Activated T-cell treated with anti-CD3 and anti-CD28 coated beads for 48 hours (primary cell): ENCODE measurements around the gene KNSTRN.

Experiments used
- DNase-seq: peaks from one replicate; pipeline ENCODE4 v3.0.0-alpha.2; 2020; ENCODE audit warnings: low read depth

KNSTRN gene

GRCh38 chr15:40399370-40399769, 16.8 kb downstream of the KNSTRN start:
- DNase-seq, result no peak

GRCh38 chr15:40405501-40406381, 23.2 kb downstream of the KNSTRN start, which contains the start of gene IVD:
TSS of gene IVD (plus strand) at chr15:40405795. CDS start at chr15:40405828, 33 bp downstream.
- DNase-seq, result peak; percentile 92

DNA sequence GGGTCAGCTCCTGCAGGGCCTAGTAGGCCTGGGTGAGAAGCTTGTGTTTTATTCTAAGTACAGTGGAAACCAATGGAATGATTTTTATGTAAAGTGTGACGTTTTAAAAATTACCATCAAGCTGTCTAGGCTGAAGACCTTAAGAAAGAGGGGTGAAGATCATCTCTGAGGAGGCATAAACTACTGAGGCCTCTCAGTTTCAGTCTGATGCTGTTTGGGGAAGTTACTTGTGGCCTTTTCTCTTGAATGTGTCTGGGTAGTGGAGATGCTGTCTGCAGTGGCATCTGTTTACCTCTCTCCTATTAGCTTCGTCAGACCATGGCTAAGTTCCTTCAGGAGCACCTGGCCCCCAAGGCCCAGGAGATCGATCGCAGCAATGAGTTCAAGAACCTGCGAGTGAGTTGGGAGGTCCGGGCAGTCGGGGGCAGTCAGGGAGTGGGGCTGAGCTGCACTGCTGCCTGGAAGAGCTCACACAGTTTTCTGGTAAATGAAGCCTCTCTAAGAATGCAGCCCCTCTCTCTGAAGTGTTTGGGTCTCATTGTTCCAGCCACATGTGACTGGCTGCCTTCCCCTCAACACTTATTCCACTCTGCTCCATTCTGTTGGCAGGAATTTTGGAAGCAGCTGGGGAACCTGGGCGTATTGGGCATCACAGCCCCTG, 24.9 kb downstream of the KNSTRN start:
- no peak for DNase-seq

GRCh38 chr15:40409366-40409765, 26.8 kb downstream of the KNSTRN start:
- no peak for DNase-seq

- no peak for DNase-seq
These were observed 28.0 kb downstream of the KNSTRN start for GRCh38 chr15:40410476-40410875.

DNA sequence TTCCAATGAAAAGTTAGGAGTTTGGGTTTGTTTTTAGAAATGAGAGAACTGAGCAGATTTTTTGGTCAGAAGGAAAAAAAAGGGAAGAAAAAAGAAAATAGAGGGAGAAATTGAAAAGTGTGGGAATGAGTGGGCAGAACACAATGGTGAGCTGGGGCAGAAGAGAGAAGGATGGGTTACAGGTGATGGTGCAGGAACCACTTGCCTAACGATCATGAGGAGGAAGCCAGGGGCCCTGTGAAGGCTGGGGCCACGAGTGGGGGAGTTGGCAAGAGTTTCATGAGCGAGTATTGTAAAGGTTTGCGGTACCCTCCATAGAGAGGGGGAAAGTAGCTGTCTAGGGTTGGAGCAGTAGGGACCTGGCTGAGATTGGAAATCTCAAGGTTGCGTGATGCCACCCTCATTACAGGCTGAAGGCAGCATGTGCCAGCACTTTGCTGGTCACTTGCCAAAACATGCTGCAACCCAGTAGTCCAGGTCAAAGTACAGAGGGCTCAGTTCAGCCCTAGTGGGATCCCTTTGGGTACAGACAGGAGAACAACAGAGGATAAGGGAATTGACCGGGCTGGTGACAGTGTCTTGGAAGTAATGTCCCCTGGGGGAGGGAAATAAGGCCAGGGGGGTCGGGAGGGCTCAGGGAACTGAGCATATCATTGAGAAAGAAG, 29.7 kb downstream of the KNSTRN start:
- DNase-seq, result no peak

- no peak for DNase-seq
These were observed 30.5 kb downstream of the KNSTRN start for GRCh38 chr15:40413036-40413435.

DNA sequence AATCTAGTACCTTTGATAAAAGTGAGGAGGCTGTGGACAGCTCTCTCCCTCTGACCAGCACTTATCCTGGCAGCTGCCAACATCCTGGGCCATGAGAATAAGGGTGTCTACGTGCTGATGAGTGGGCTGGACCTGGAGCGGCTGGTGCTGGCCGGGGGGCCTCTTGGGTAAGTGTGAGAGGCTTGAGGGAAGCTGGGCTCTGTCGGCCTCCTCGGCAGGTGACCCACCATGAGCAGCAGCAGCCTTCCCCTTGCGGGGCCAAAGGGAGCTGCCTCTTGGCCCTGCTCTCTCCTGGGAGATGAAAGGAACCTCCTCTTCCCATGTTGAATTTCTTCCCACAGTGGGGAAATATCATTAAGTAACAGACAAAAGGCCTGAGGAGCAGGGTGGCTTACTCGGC, 32.3 kb downstream of the KNSTRN start:
- DNase-seq, result no peak

DNA sequence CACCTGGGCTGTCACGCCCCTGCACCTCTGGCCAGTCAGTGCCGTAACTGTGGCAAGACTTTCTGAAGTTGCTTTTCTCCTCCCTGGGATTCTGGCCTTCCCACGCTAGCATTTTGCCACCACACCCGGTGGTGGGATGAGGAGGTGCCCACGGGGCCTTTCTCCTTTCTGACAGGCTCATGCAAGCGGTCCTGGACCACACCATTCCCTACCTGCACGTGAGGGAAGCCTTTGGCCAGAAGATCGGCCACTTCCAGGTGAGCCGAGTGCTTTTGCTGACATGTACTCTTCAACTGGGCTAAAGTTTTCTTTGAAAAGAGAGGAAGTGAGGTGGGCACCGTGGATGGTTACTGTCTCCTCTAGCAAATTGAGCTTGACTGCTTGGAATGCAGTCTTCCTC, 32.7 kb downstream of the KNSTRN start:
- DNase-seq, result no peak

- no peak for DNase-seq
These were observed 33.5 kb downstream of the KNSTRN start for GRCh38 chr15:40416056-40416455.

- DNase-seq, result no peak
These were observed 35.6 kb downstream of the KNSTRN start for GRCh38 chr15:40418126-40418525.

GRCh38 chr15:40420071-40420713, 37.7 kb downstream of the KNSTRN start:
- no peak for DNase-seq

GRCh38 chr15:40420793-40421192, 38.3 kb downstream of the KNSTRN start:
- no peak for DNase-seq

GRCh38 chr15:40421246-40422157, 39.0 kb downstream of the KNSTRN start:
- peak; percentile 79 for DNase-seq

- no peak for DNase-seq
These were observed 42.1 kb downstream of the KNSTRN start for GRCh38 chr15:40424483-40425115.

DNA sequence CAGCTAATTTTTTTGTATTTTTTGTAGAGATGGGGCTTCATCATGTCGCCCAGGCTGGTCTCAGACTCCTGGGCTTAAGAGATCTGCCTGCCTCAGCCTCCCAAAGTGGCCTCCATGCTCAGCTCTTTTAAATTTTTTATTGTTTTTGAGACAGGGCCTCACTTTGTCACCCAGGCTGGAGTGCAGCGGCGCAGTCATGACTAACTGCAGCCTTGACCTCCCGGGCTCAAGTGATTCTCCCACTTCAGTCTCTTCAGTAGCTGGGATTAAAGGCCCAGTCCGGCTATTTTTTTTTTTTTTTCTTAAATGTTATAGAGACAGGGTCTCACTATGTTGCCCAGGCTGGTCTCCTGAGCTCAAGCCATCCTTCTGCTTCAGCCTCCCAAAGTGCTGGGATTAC, 43.2 kb downstream of the KNSTRN start:
- no peak for DNase-seq

DNA sequence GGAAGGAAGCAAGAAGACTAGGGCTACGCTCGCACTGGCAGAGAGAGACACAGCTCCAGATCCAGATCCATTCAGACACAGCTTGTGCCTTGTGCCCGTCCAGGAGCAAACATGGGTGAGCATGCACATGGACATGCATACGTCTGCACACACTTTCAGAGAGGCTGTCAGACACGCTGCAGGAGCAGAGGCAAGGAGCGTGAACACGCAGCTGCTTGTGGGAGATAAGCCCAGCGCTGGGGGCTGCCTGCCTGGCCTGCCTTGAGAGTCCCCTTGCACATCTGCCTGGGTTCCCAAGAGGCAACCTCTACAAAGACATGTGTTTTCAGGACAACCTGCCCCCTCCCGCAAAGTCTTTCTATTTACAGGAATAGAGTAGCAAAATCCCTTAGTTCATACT, 44.7 kb downstream of the KNSTRN start:
- no peak for DNase-seq

DNA sequence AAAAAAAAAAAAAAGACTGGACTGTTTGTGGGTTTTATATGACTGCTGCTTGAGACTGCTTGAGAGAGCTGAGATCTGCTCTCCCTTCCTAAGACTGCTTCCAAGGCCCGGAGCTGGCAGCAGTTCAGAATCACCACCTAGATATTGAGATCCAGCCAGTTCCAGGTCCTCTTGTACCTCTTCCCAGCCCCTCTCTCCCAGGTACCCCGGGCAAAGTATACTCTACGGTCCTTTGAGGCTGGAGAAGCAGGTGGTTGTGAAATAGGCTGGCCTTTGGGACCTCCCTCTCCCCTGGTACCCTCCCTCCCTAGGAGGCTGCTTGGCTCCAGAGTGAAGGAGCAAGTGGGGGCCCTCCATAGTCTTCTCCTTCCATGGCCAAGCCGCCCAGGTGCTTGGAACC, 45.7 kb downstream of the KNSTRN start:
- DNase-seq, result no peak

GRCh38 chr15:40429068-40429710, 46.7 kb downstream of the KNSTRN start:
- no peak for DNase-seq

DNA sequence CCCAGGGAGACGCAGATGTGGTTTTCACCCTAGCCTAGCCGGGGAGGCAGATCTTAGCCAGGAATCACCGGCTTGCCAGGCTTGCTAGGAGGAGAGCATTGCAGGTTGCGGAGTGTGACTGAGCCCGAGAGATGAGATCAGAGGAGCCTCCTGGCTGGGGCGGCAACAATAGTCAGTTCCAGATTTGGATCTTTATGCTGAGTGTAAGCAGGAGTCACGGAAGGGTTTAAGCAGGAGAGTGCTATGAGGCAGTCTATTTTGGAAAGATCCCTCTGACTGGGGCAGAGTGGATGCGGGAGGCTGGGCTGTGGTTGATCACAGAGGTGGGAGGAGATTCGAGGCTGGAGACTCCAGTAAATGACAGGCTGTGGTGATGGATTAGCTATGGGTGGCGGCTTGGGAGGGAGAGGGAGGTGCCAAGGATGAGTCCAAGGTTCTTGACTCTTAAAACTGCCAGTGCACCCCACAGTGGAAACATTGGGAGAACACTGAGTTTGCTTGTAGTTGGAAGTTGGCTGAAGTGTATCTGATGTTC, 47.8 kb downstream of the KNSTRN start:
- DNase-seq, result no peak
